Body of pancreas (tissue), 4 donors: ENCODE results near the gene SP140. TPM values are rescaled to one million over a fixed set of nuclear protein-coding genes. Genes with fewer than 3 reads are reported as not detected.

Experiments
- ATAC-seq: fragments of 150-250 bp; one replicate; pipeline ENCODE4 v1.9.1; 2016
- DNase-seq, 4 donors: peaks; one replicate each; pipeline ENCODE4 v3.0.0-alpha.2; 2019
- H3K27ac ChIP-seq, 4 donors: fragments of 200-600 bp; sonication (generic); 1 replicate in 3 of 4; 2 replicates in 1 of 4; pipeline versions ENCODE4 v1.5.1 to v1.6.1; 2016 to 2019; ENCODE audit warnings: mild to moderate bottlenecking in 1 of 4, mixed read lengths in 1 of 4, moderate library complexity in 1 of 4
- H3K27me3 ChIP-seq, 2 donors: fragments of 200-600 bp; sonication (generic); one replicate each; pipeline ENCODE4 v1.6.0; 2016; ENCODE audit warnings: mild to moderate bottlenecking in 1 of 2
- H3K36me3 ChIP-seq, 2 donors: fragments of 200-600 bp; sonication (generic); replicated peaks in 1 of 2; 2 replicates each; pipeline ENCODE4 v1.5.1; 2016; ENCODE audit warnings: low read depth in 2 of 2; ENCODE audit not compliant: insufficient read depth in 1 of 2
- H3K4me1 ChIP-seq: fragments of 200-600 bp; sonication (generic); one replicate; pipeline ENCODE4 v1.6.0; 2016
- H3K4me3 ChIP-seq, 2 donors: fragments of 200-600 bp; sonication (generic); 1 replicate in 1 of 2; 2 replicates in 1 of 2; pipeline ENCODE4 v1.5.1; 2016 to 2019
- H3K9me3 ChIP-seq, 3 donors: fragments of 200-600 bp; sonication (generic); 1 replicate in 2 of 3; 2 replicates in 1 of 3; pipeline ENCODE4 v1.5.1; 2016
- POLR2A ChIP-seq, 3 donors: fragments of 450-650 bp; IDR thresholded peaks; one replicate each; pipeline ENCODE4 v1.6.1; 2016; ENCODE audit warnings: antibody characterized with exemption in 3 of 3, mild to moderate bottlenecking in 2 of 3
- WGBS, 2 donors: methylation state at CpG; one replicate each; pipeline ENCODE4 v1.1.5; 2017; 5-methylcytosine and 5-hydroxymethylcytosine counted together
- intact Hi-C: fragments of 100-400 bp; cut with DNase I; formaldehyde crosslinking; loops from one replicate; pipeline ENCODE4 v1.15.1; 2023
- total RNA-seq, 2 donors: library from RNA; depleted of rRNA; stranded (reverse); fragments of >200 nt; gene quantifications; one replicate each; pipeline ENCODE4 v1.1.0, GENCODE V29; 2016
- TF ChIP-seq, protein P1 (sequence below), 7 experiments: fragments of 450-650 bp in 4 of 7; fragments of 200-600 bp in 3 of 7; sonication (generic) in 3 of 7; IDR thresholded peaks; one replicate each; pipeline ENCODE4 v1.5.1; 2016 to 2019; ENCODE audit warnings: antibody characterized with exemption in 7 of 7

Gene SP140
- total RNA-seq, 2 donors from 2014 or later = 0.33 to 0.52 TPM

DNA sequence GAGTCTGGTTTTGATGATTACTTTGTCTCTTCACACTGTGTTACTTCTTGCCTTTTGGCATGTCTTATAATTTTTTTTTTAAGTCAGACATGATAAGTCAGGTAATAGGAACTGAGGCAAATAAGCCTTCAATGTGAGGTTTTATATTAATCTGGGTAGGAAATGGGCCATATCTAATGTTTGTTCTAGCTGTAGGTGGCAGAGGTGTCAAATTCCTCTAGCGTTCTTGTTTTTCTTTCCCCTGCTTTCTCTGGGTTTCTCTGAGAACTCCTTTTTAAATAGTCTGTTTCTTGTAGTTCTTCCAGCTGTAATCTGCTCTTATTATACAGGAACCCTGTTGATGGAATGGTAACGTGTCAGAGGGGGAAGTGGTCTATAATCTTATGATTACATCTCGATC lies 5.7 kb downstream of the SP140 start:
- no peaks in the 10 kb centered on the region for H3K4me1 ChIP-seq
- H3K27me3 ChIP-seq = no peaks in the 10 kb centered on the region
- TF ChIP-seq POLR2A (IDR thresholded peaks at IDR 0.05) = no peak
- TF ChIP-seq, protein P1, sequence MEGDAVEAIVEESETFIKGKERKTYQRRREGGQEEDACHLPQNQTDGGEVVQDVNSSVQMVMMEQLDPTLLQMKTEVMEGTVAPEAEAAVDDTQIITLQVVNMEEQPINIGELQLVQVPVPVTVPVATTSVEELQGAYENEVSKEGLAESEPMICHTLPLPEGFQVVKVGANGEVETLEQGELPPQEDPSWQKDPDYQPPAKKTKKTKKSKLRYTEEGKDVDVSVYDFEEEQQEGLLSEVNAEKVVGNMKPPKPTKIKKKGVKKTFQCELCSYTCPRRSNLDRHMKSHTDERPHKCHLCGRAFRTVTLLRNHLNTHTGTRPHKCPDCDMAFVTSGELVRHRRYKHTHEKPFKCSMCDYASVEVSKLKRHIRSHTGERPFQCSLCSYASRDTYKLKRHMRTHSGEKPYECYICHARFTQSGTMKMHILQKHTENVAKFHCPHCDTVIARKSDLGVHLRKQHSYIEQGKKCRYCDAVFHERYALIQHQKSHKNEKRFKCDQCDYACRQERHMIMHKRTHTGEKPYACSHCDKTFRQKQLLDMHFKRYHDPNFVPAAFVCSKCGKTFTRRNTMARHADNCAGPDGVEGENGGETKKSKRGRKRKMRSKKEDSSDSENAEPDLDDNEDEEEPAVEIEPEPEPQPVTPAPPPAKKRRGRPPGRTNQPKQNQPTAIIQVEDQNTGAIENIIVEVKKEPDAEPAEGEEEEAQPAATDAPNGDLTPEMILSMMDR (IDR thresholded peaks at IDR 0.05) = no peak
- DNase-seq (no peak), ATAC-seq (no peak)
- no peaks in the 10 kb centered on the region for H3K9me3 ChIP-seq
- H3K36me3 ChIP-seq = no peaks in the 10 kb centered on the region
- intact Hi-C loops = no loop called here
- WGBS, 2 donors = 29 to 44% methylated on average over 3 of the region's 3 CpGs
- no peak overlapping the region for H3K27ac ChIP-seq
- no peak overlapping the region for H3K4me3 ChIP-seq

DNA sequence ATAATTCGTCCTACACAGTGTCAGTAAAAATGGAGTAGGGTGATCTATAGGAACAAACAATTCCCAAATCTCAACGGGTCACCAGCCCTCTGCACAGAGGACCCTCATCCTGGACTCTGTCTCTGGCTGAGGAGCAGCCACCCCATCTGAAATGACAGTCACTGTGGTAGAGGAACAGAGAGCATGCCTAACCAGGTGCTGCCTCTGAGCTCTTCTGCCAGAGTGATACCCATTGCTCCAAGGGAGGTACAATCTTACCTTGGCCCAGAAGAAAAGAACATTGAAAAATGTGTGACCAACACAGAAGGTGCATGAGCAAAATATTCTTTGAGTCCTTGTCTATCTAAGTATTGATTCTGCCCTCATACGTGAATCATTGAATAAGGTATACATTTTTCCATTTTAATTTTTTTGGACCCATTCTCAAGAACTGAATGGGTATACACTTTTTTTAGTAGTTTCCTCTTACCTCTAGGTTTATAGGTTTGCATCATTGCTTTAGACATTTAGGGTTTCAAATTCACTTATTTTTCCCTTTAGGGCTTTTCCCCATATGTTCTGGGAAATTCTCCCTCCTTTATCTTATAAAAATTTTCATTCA lies 8.7 kb downstream of the SP140 start:
- H3K9me3 ChIP-seq = no peaks in the 10 kb centered on the region
- no peak overlapping the region for H3K27ac ChIP-seq
- WGBS, 2 donors = 49 to 59% methylated on average over 3 of the region's 3 CpGs
- no peak for TF ChIP-seq POLR2A (IDR thresholded peaks at IDR 0.05)
- TF ChIP-seq, protein P1 (IDR thresholded peaks at IDR 0.05) = no peak
- intact Hi-C loops = no loop called here
- DNase-seq (no peak), ATAC-seq (no peak)
- no peak overlapping the region for H3K4me3 ChIP-seq
- H3K27me3 ChIP-seq = no peaks in the 10 kb centered on the region
- H3K36me3 ChIP-seq = no peaks in the 10 kb centered on the region
- H3K4me1 ChIP-seq = no peaks in the 10 kb centered on the region

DNA sequence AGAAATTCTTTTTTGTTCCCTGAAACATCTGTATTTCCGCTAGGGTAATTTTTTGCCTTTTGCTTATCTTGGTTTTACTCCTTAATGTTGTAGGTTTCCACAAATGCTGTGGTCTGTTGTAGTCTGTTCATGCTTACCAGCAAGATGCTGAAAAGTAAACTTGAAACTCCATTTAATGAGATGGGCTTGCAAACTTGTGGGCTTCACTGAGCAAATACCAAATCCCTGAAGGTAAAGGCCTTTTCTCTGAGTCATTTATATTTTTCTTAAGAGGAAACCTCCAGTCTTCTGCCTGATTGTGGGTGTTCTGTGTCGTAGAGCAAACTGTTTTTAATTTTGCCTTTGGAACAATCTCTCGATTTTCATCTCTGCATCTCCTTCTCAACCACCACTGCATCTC lies 9.3 kb downstream of the SP140 start:
- DNase-seq = no peak
- TF ChIP-seq, protein P1 (IDR thresholded peaks at IDR 0.05) = no peak
- TF ChIP-seq POLR2A (IDR thresholded peaks at IDR 0.05) = no peak
- Histone ChIP-seq H3K27me3 (no peaks in the 10 kb centered on the region), H3K36me3 (no peaks in the 10 kb centered on the region), H3K4me3 (no peak overlapping the region), H3K4me1 (no peaks in the 10 kb centered on the region), H3K9me3 (no peaks in the 10 kb centered on the region), H3K27ac (no peak overlapping the region)
- WGBS, 2 donors = 76 to 80% methylated on average over 3 of the region's 3 CpGs
- intact Hi-C loops = no loop called here
- no peak for ATAC-seq

DNA sequence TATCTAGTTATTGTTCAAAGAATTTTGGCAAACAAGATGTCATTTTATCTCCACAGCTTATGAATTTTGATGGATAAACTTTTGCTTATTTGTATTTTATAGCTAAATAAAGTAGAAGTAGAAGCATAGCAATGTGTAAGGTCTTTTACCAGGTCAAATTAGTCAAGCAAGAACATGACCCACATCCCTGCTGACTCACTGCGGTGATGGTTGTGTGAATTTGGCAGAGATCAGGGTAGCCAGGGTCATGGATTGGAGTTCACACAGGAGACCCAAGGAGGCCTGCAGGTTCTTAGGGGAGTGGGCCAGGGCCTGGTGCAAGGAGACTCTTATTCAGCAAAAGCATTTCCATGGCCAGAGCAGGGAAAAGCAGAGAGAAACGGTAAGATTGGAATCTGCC lies 18.7 kb downstream of the SP140 start:
- no peak for DNase-seq
- H3K27me3 ChIP-seq = no peaks in the 10 kb centered on the region
- TF ChIP-seq POLR2A (IDR thresholded peaks at IDR 0.05) = no peak
- no peaks in the 10 kb centered on the region for H3K36me3 ChIP-seq
- intact Hi-C loops = no loop called here
- no peaks in the 10 kb centered on the region for H3K4me1 ChIP-seq
- H3K9me3 ChIP-seq = no peaks in the 10 kb centered on the region
- H3K27ac ChIP-seq = no peak overlapping the region
- H3K4me3 ChIP-seq = no peak overlapping the region
- 81 to 87% methylated on average over 2 of the region's 2 CpGs for WGBS, 2 donors
- ATAC-seq = no peak

DNA sequence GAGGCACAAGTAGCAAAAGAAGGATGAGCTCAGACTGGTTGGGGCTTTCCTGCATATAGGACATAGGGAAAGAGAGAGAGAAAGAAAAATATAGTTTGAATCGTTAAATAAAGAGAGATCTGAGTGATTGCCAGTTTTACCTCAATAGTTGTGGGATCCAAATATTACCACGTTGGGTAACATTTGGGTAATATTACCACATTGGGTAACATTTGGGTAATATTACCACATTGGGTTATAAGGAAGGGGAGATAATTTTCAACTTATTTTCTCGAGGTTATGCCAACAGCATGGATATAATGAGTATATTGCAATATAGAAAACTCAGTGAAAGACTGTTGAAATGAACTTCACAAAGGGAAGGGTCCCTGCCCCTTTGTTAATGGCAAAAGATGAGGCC lies 20.7 kb downstream of the SP140 start:
- TF ChIP-seq, protein P1 (IDR thresholded peaks at IDR 0.05) = no peak
- TF ChIP-seq POLR2A (IDR thresholded peaks at IDR 0.05) = no peak
- H3K9me3 ChIP-seq = no peaks in the 10 kb centered on the region
- H3K27me3 ChIP-seq = no peaks in the 10 kb centered on the region
- WGBS, 2 donors = 33 to 42% methylated on average over 3 of the region's 3 CpGs
- H3K4me1 ChIP-seq = no peaks in the 10 kb centered on the region
- no peak overlapping the region for H3K4me3 ChIP-seq
- ATAC-seq (no peak), DNase-seq (no peak)
- H3K36me3 ChIP-seq = no peaks in the 10 kb centered on the region
- intact Hi-C loops = no loop called here
- no peak overlapping the region for H3K27ac ChIP-seq
